Caco-2 (cell line): ENCODE data around the gene PATZ1. TPM values are rescaled to one million over a fixed set of nuclear protein-coding genes. Genes with fewer than 3 reads are reported as not detected.

Experiments
- BruUV-seq: library from RNA; stranded (reverse); fragments of 400-500 nt; replicated peaks from 2 replicates; lab custom pipeline; 2021; lab: Mats Ljungman, UMichigan
- CTCF ChIA-PET: fragments of 300-600 bp; sonication (Branson Sonifier 250); formaldehyde crosslinking; loops from one replicate; lab custom pipeline; 2022; ENCODE audit warnings: antibody characterized with exemption; lab: Charles Lee
- POLR2A ChIA-PET: fragments of 300-600 bp; sonication (Branson Sonifier 250); formaldehyde crosslinking; loops from one replicate; lab custom pipeline; 2022; ENCODE audit warnings: antibody characterized with exemption; lab: Charles Lee
- DNase-seq, 2 experiments: peaks; one replicate each; pipeline versions ENCODE4 v3.0.0 to v3.0.0-alpha.2; 2020 to 2022
- H3K27me3 ChIP-seq: replicated peaks from 2 replicates; pipeline ENCODE4 v1.6.0; 2011; ENCODE audit warnings: low read length; ENCODE audit not compliant: control insufficient read depth, insufficient read depth
- H3K36me3 ChIP-seq: 2 replicates; pipeline ENCODE4 v1.5.1; 2011; ENCODE audit warnings: low read length; ENCODE audit not compliant: control insufficient read depth, insufficient read depth
- H3K4me1 ChIP-seq: fragments of 250-450 bp; sonication (Bioruptor Pico); 2 replicates; pipeline ENCODE4 v1.5.1; 2020; ENCODE audit warnings: mild to moderate bottlenecking
- H3K4me3 ChIP-seq: 2 replicates; pipeline ENCODE4 v1.5.1; 2011; ENCODE audit warnings: low read depth, mild to moderate bottlenecking, control low read depth, low read length
- H3K9me3 ChIP-seq: fragments of 250-450 bp; sonication (Bioruptor Pico); 2 replicates; pipeline ENCODE4 v1.5.1; 2020; ENCODE audit warnings: mild to moderate bottlenecking, moderate library complexity
- H3K27ac Mint-ChIP-seq: one replicate; pipeline ENCODE4 v1.8.0; 2022; ENCODE audit warnings: mixed read lengths; ENCODE audit not compliant: unreplicated experiment
- H3K27me3 Mint-ChIP-seq: one replicate; pipeline ENCODE4 v1.8.0; 2022; ENCODE audit warnings: mixed read lengths; ENCODE audit not compliant: insufficient read depth, unreplicated experiment
- H3K36me3 Mint-ChIP-seq: one replicate; pipeline ENCODE4 v1.8.0; 2022; ENCODE audit warnings: mild to moderate bottlenecking, mixed read lengths; ENCODE audit not compliant: insufficient read depth, unreplicated experiment
- H3K4me1 Mint-ChIP-seq: one replicate; pipeline ENCODE4 v1.8.0; 2022; ENCODE audit warnings: low read depth, mixed read lengths; ENCODE audit not compliant: unreplicated experiment
- H3K4me3 Mint-ChIP-seq: one replicate; pipeline ENCODE4 v1.8.0; 2022; ENCODE audit warnings: mild to moderate bottlenecking, moderate library complexity, mixed read lengths; ENCODE audit not compliant: unreplicated experiment
- H3K9me3 Mint-ChIP-seq: one replicate; pipeline ENCODE4 v1.8.0; 2022; ENCODE audit warnings: mixed read lengths; ENCODE audit not compliant: unreplicated experiment
- CTCF ChIP-seq, 2 experiments: fragments of 200-600 bp in 1 of 2; IDR thresholded peaks; 1 replicate in 1 of 2; 2 replicates in 1 of 2; pipeline versions ENCODE4 v1.5.1 to v1.8.0; 2011 to 2022; ENCODE audit warnings: antibody characterized with exemption in 1 of 2, control low read depth in 1 of 2, inconsistent platforms in 1 of 2, low read depth in 1 of 2, low read length in 1 of 2, mild to moderate bottlenecking in 1 of 2, moderate library complexity in 1 of 2; ENCODE audit not compliant: insufficient read depth in 1 of 2, severe bottlenecking in 1 of 2, unreplicated experiment in 1 of 2
- intact Hi-C: fragments of 100-400 bp; cut with micrococcal nuclease; formaldehyde crosslinking; loops from one replicate; pipeline ENCODE4 v1.10.0; 2022; ENCODE audit not compliant: unreplicated experiment
- total RNA-seq: library from RNA; stranded (reverse); gene quantifications from 2 replicates; pipeline ENCODE4 v1.2.3, GENCODE V29; 2022

Gene PATZ1
- total RNA-seq, 1 experiment from 2014 or later, result 40.9 TPM

GRCh38 chr22:31308181-31308580 is 38.0 kb downstream of the PATZ1 start:
- POLR2A ChIA-PET, result no interaction called here
- H3K4me1 ChIP-seq, result no peaks in the 10 kb centered on the region

DNA sequence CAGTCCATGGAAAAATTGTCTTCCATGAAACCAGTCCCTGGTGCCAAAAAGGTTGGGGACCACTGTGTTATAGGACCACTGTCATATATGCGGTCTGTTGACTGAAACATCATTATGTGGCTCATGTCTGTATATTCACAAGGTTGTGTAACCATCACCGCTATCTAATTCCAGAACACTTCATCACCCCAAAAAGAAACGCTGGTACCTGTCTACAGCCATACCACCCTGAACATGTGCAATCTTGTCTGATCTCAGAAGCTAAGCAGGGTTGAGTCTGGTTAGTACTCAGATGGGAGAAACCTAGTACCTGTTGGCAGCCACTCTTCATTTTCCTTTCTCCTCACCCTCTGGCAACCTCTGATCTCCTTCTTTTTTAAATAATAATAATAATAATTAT is 41.0 kb downstream of the PATZ1 start:
- no peak overlapping the region for H3K27ac Mint-ChIP-seq
- no TSS peak for BruUV-seq
- H3K4me1 Mint-ChIP-seq, result peaks cover 7% of the 10 kb centered on the region
- H3K4me1 ChIP-seq, result no peaks in the 10 kb centered on the region
- no peak for TF ChIP-seq CTCF (IDR thresholded peaks at IDR 0.05; ENCODE audit: insufficient read depth in 1 of 2, low read depth in 1 of 2, low read length in 1 of 2, severe bottlenecking in 1 of 2, unreplicated experiment in 1 of 2)
- H3K9me3 ChIP-seq, result no peaks in the 10 kb centered on the region
- peaks cover 3% of the 10 kb centered on the region for H3K27me3 Mint-ChIP-seq
- no peak overlapping the region for H3K4me3 Mint-ChIP-seq
- CTCF ChIA-PET, result no interaction called here
- intact Hi-C loops, result no loop called here
- no peaks in the 10 kb centered on the region for H3K36me3 ChIP-seq
- H3K4me3 ChIP-seq, result no peak overlapping the region
- no peaks in the 10 kb centered on the region for H3K9me3 Mint-ChIP-seq
- no peaks in the 10 kb centered on the region for H3K27me3 ChIP-seq
- POLR2A ChIA-PET, result no interaction called here
- no peaks in the 10 kb centered on the region for H3K36me3 Mint-ChIP-seq
- no peak for DNase-seq

More at GRCh38 chr22:31308181-31308580, 38.0 kb downstream of the PATZ1 start:
- Mint-ChIP-seq H3K36me3 (peaks cover 1% of the 10 kb centered on the region), H3K27ac (no peak overlapping the region), H3K9me3 (no peaks in the 10 kb centered on the region), H3K4me3 (no peak overlapping the region), H3K27me3 (peaks cover 3% of the 10 kb centered on the region), H3K4me1 (peaks cover 2% of the 10 kb centered on the region)
- BruUV-seq, result no TSS peak
- Histone ChIP-seq H3K9me3 (no peaks in the 10 kb centered on the region), H3K36me3 (no peaks in the 10 kb centered on the region), H3K4me3 (no peak overlapping the region), H3K27me3 (no peaks in the 10 kb centered on the region)
- intact Hi-C loops, result no loop called here
- no peak for TF ChIP-seq CTCF (IDR thresholded peaks at IDR 0.05; ENCODE audit: insufficient read depth in 1 of 2, low read depth in 1 of 2, low read length in 1 of 2, severe bottlenecking in 1 of 2, unreplicated experiment in 1 of 2)
- CTCF ChIA-PET, result no interaction called here
- no peak for DNase-seq

GRCh38 chr22:31302537-31302936 is 43.6 kb downstream of the PATZ1 start:
- peaks cover 12% of the 10 kb centered on the region for H3K4me1 Mint-ChIP-seq
- Histone ChIP-seq H3K4me1 (no peaks in the 10 kb centered on the region), H3K36me3 (no peaks in the 10 kb centered on the region), H3K9me3 (no peaks in the 10 kb centered on the region), H3K27me3 (no peaks in the 10 kb centered on the region), H3K4me3 (no peak overlapping the region)
- DNase-seq, result no peak
- no peaks in the 10 kb centered on the region for H3K36me3 Mint-ChIP-seq
- no peaks in the 10 kb centered on the region for H3K9me3 Mint-ChIP-seq
- intact Hi-C loops, result no loop called here
- no TSS peak for BruUV-seq
- TF ChIP-seq CTCF (IDR thresholded peaks at IDR 0.05; ENCODE audit: insufficient read depth in 1 of 2, low read depth in 1 of 2, low read length in 1 of 2, severe bottlenecking in 1 of 2, unreplicated experiment in 1 of 2), result no peak
- CTCF ChIA-PET, result interaction anchor here (1.1 to 1.4 kb wide), 2 partner anchors 11 kb away, joined by 3 to 5 read pairs; partner anchors contain the start of gene PIK3IP1
- peaks cover 3% of the 10 kb centered on the region for H3K27me3 Mint-ChIP-seq
- POLR2A ChIA-PET, result no interaction called here
- no peak overlapping the region for H3K27ac Mint-ChIP-seq
- no peak overlapping the region for H3K4me3 Mint-ChIP-seq
